Measurements from ENCODE around the gene TET3.
"Not testable (repeated sequence)": the region's sequence is repeated elsewhere in the genome, so short reads cannot be mapped to it uniquely, and the experiment has no call there.

Gene TET3

GRCh38 chr2:73984203-73984921 is at the start of gene TET3:
Gene TET3, plus strand, starts transcription at chr2:73984910. Its CDS starts 1,494 bp downstream, at chr2:73986404.
- DNase-seq, result peak; percentile 63 to 72

GRCh38 chr2:73935641-73936040 is 49.1 kb upstream of the TET3 start:
- DNase-seq, result no peak

DNA sequence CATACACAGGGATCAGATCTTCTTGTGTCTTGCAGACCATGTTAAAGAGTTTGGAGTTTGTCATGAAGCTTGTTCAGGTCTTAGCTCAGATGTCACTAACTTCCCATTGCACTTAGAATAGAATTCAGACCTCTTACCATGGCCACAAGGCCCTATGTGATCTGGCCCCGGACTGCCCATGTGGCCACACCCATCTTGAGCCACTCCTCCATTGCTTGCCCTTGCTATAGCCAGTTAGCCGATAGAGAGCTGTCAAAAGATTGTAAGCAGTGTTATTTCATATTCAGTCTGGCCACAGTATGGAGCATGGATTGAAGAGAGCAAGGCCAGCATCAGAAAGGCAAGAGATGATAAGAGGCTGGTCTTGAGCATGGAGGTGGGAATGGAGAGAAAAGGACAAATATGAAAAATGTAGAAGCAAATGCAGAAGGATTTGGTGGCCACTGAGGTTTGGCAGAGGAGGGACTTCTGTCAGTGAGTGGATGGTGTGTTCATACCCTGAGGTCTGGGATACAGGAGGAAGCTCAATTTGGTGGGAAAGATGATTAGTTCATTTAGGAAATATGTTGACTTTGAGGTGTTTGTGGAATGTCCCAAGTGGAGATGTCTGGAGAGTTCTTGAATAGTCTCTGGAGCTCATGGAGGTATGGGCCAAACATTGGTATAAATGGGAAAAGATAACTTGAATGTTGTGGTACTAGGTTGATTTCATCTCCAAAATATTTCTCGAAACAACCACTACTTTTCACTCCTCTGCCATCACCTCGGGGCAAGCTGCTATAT is 47.4 kb upstream of the TET3 start:
- no peak for DNase-seq

DNA sequence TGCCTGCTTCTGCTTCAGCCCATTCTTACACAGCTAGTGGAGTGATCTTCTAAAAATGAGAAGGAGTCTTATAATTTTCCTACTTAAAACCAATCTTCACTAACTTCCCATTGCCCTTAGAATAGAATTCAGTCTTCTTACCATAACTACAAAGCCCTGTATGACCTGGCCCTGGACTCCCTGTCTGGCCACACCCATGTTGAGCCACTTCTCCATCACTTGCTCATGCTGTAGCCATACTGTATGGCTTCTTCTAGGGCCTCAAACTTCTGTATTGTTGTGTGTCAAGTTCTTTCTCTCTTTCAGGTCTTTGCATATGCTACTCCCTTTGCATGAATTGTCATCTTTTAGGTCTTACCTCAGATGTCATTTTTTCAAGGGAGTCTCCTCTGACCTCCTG is 46.8 kb upstream of the TET3 start:
- no peak for DNase-seq

DNA sequence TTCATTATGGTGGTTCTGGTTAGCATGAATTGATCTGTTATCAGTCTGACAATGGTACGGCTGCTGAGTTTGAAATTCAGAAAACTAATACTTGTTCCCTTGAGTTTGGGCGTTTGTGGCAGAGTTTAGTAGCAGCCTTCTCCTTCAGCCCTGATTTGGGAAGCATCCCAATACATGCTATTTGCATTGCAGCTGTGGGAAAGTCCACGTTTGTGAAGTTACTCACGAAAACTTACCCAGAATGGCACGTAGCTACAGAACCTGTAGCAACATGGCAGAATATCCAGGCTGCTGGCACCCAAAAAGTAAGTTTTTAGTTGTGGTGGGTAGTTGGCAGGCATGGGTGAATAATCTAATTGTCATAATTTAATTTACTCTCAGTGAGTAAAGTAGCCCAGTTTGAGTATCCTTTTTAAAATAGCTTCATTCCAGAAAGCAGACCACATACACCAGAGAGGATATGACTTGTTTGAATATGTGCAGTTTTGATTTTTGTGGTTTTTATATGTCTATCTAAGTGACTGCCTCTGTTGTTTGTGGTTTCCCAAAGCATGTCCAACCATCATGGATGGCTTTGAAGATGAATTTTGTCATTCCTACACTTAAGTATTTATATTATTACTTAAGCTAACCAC is 45.9 kb upstream of the TET3 start:
- no peak for DNase-seq

GRCh38 chr2:73939419-73939818 is 45.3 kb upstream of the TET3 start:
- DNase-seq, result peak; percentile 18 to 40

DNA sequence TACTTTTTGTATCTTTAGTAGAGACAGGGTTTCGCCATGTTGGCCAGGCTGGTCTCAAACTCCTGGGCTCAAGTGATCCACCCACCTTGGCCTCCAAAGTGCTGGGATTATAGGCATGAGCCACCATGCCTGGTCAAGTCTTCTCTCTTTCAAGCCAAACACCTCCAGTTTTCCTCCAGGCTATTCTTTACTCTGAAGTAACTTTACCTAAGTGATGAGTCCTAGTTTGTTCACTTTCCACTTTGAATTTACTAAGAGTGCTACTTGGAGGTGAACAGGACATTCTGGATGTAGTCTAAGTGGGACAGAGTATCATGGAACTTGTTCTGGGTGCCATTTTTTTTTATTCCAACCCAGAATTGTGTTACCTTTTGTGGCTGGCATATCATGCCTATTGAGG is 44.6 kb upstream of the TET3 start:
- not testable (repeated sequence) for DNase-seq

DNA sequence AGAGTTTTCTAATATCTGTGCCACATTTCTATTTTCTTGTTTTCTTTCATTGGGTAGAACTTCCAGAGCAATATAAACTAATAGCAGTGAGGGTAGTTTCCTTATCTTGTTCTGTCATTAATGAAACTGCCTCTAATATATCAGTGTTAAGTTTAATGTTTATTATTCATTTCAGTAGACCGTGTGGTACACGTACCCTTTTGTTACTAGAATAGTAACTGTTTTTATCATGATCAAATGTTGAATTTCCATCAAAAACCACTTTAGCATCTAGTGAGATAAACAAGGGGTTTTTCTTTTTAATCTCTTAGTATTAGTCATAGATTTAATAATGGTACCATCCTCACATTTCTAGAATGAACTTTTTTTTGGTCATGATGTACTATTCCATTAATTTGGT is 42.0 kb upstream of the TET3 start:
- DNase-seq, result no peak

GRCh38 chr2:73944714-73945113 is 40.0 kb upstream of the TET3 start:
- no peak for DNase-seq

DNA sequence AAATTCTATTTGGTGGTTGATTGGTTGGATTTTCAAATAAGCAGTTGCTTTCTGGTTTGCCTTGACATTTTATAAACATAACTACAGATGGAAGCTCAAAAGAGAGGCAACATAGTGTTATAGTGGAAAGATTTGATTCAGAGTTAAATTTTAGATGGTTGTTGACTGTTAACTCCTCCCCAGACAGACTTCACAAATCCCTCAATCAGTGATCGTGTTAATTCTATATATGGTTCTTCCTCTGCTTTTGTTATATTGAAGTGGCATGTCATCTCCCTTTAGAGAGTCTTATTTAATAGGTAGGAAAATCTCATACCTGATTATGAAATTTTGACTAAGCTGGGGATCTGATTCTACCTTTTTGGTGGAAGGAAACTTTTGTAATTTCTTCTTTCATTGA is 38.5 kb upstream of the TET3 start:
- DNase-seq, result no peak

DNA sequence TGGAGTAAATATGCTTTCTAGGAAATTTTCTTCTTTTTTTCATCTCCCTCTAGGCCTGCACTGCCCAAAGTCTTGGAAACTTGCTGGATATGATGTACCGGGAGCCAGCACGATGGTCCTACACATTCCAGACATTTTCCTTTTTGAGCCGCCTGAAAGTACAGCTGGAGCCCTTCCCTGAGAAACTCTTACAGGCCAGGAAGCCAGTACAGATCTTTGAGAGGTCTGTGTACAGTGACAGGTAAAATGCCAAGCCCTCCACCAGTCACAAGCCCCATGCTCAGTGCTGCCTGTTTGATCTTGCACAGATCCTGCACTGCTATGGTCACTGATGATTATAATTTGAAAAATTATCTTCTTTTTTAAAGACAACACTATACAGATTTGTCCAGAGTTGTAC is 38.0 kb upstream of the TET3 start:
- no peak for DNase-seq

DNA sequence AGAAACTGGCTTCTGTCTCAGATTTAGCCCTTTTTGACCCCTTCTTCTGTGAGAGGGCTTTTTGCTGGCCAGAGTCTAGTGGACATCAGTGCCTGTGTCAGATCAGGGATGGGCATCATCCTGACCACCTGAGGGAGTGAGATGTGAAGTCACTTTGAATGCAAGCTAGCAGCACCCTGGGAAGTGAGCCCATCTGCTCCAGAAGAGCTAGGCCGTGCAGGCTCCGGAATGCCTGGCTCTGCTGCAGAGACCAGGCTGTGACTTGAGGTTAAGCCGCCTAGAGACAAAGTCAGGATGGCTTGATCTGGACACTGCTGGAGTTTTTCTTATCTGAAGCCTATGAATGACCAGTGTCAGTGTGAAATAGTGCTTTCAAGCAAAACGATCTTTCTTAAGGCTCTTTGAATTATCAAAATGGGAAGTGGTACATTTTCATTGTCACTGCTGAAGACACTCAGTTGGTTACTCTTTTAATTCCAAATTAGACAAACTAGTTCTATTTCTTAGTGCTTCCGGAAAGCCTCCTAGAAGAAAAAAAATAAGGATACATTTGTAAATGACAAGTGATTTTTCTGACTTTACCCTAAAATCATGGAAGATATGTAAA is 37.2 kb upstream of the TET3 start:
- no peak for DNase-seq

DNA sequence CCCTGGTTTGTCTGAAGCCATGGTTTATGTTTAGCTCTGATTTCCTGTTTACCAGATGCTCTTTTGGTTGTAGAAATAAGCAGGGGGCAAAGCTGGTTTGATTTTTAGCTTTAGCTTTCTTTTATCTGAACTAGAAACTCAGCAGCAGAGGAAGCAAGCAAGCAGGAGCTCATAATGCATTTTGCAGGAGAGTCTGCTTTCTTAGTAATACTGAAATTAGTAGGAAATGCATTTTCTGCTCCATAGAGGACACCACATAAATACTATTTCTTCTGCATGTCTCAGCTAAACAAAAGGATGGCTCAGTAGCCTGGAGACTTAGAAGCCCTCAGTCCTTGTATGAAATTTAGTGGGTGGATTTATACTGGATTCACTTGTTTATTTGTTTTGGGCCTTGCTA is 34.9 kb upstream of the TET3 start:
- DNase-seq, result no peak

DNA sequence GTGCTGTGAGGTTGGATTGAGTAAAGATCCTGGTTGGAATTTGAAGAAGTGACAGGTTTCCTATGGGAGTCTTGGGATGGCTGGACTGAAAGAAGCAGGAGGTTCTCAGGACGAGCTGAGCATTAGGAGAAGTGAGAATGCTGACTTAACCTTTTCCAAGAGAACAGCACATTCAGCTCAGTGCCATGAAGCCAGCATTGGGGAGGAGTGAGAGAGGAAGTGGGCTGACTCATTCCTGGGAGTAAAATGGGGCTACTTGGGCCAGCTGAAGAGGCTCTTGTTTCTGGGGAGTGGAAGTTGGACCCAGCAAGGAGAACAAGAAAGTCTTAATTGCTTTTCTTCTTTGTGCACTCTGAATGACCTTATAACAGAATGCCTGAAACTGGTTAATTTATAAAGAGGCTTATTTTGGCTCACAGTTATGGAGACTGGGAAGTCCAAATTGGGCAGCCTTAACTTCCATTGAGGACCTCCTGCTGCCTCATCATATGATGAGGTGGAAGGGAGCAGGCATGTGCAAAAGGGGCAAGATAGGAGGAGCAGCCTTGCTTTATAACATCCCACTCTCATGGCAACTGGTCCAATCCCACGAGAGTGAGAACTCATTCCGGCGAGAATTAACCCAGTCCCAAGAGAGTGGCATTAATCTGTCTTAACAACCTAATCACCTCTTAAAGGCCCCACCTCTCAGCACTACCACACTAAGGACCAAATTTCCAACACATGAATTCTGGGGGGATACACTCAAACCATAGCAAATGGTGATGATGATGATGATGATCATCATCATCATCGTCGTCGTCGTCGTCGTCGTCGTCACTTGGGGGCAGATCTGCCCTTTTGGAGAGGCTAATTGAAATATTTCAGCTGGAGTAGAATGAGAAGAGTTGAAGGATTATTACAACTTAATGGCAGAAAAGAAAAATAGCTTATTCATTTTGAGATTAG is 31.9 kb upstream of the TET3 start:
- no peak for DNase-seq

DNA sequence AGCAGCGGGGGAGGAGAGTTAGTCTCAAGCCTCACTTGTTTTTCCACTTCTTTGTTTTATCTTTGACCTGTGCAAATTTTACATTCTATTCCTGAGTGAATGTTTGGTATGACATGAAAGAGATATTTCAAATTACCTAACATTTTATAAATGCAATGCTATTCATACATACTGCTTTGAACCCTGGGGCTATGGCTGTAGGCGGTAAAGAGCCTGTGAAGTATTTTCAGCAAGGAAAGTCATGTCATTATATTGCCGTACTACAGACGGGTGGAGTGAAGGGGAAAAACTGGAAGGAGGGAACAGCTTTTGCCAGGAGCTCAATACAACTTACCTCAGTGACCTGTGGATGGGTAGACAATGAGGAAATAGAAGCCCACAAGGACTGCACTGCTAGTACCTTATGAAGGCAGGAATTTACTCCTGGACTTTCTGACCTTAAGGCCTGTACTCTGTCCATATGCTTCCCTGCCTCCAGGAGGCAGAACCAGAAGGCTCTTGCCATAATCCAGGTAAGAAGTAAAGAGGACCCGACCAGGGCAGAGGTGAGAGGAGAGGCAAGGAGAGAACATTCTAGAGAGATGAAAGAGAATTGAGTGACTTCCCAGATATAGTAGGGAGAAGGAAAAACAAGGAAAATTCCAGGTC is 28.4 kb upstream of the TET3 start:
- no peak for DNase-seq

GRCh38 chr2:73961274-73961673 is 23.4 kb upstream of the TET3 start:
- no peak for DNase-seq

GRCh38 chr2:73961823-73962615 is 22.7 kb upstream of the TET3 start:
- no peak for DNase-seq

- no peak for DNase-seq
Measured at GRCh38 chr2:73962798-73963197, 21.9 kb upstream of the TET3 start.

GRCh38 chr2:73963385-73964120 is 21.2 kb upstream of the TET3 start:
- no peak for DNase-seq

- no peak for DNase-seq
Measured at GRCh38 chr2:73964223-73964622, 20.5 kb upstream of the TET3 start.
